Measurements from ENCODE around the gene LNX1.

Gene LNX1

DNA sequence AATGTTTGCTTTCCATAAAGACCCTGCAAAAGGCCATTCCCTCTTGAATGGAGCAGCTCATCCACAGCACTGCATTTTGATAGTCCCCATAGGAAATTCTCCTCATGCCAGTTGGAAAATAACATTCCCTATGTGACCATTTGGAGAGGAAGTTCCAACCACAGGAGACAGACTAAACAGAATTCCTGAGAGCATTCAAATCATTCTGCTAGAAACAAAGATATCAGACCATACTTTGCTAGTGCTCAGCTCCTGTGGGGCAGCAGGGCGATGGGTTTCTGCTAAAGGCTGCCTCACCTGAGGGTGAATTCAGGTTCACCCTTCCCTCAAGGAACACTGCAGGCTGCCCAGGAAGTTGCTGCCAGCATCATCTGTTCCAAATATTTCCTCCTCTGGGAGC lies 58.8 kb downstream of the LNX1 start:
- no peak for DNase-seq (ENCODE audit: low read depth)

GRCh38 chr4:53531585-53532224 lies 59.6 kb downstream of the LNX1 start:
- no peak for DNase-seq (ENCODE audit: low read depth)

- DNase-seq (ENCODE audit: low read depth), result no peak
These were observed 62.3 kb downstream of the LNX1 start for GRCh38 chr4:53529025-53529424.

- DNase-seq (ENCODE audit: low read depth), result no peak
These were observed 63.4 kb downstream of the LNX1 start for GRCh38 chr4:53527930-53528329.

DNA sequence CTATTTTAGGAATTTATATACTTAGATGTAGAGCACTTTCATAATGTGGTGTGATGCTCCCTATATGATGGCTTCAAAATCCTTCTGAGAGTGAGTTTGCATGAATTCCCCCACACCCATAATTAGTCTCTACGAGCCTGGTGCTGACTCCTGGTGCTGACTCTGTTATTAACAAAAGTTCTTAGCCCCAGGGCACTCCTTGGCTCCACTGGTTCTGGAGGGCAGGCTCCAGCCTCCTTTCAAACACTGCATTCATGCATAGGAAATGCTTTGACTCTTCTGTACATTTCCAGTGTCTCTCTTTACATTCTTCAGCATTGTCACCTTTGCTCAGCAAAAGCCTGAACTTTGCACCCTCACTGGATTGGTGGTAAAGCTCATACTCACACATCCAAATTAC lies 64.0 kb downstream of the LNX1 start:
- DNase-seq (ENCODE audit: low read depth), result no peak

DNA sequence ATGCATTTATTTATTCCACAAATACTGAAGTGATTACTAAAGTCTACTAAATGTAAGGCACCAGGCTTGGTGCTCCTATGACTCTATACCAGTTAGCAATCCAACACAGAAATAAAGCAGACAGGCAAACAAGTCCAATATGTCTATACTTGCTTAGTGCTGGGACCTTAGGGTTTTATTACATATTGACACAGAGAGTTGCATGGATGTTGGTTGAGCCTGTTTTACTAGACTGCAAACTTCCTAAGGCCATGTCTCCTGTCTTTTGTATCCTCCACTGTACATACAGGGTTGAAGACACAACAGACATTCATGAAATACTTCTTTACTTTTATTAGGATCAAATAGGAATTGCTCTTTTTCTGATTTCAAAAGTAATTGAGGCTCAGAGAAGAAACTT lies 69.0 kb downstream of the LNX1 start:
- no peak for DNase-seq (ENCODE audit: low read depth)

GRCh38 chr4:53520116-53520515 lies 71.2 kb downstream of the LNX1 start:
- no peak for DNase-seq (ENCODE audit: low read depth)

GRCh38 chr4:53518807-53519206 lies 72.5 kb downstream of the LNX1 start:
- DNase-seq (ENCODE audit: low read depth), result no peak

GRCh38 chr4:53515076-53515475 lies 76.2 kb downstream of the LNX1 start:
- no peak for DNase-seq (ENCODE audit: low read depth)

- no peak for DNase-seq (ENCODE audit: low read depth)
These were observed 76.8 kb downstream of the LNX1 start for GRCh38 chr4:53514509-53514908.

GRCh38 chr4:53512608-53513007 lies 78.7 kb downstream of the LNX1 start:
- no peak for DNase-seq (ENCODE audit: low read depth)

- no peak for DNase-seq (ENCODE audit: low read depth)
These were observed 80.3 kb downstream of the LNX1 start for GRCh38 chr4:53511014-53511413.

DNA sequence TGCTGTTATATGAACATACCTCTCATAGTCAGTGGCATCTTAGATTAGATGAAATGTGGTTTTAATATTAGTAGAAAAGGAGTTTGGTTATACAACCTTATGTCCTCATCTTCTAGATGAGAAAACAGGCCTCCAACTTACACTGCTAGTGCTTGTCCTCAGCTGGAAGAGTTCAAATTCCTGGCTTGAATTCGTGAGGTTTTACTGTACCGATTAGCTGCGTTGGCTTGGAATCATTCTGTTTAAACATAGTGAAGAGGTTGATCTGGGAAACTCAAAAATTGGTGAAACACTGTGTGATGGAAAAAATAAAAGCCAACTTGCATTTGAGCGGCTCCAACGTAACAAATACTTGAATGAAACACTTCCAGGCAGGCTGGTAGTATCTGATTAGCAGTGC lies 81.0 kb downstream of the LNX1 start:
- DNase-seq (ENCODE audit: low read depth), result no peak

GRCh38 chr4:53508446-53508845 lies 82.8 kb downstream of the LNX1 start:
- no peak for DNase-seq (ENCODE audit: low read depth)

- DNase-seq (ENCODE audit: low read depth), result no peak
These were observed 83.5 kb downstream of the LNX1 start for GRCh38 chr4:53507671-53508286.

- no peak for DNase-seq (ENCODE audit: low read depth)
These were observed 84.2 kb downstream of the LNX1 start for GRCh38 chr4:53507058-53507457.

GRCh38 chr4:53505947-53506346 lies 85.3 kb downstream of the LNX1 start:
- DNase-seq (ENCODE audit: low read depth), result no peak

- DNase-seq (ENCODE audit: low read depth), result no peak
These were observed 89.2 kb downstream of the LNX1 start for GRCh38 chr4:53502094-53502493.

GRCh38 chr4:53501561-53501960 lies 89.7 kb downstream of the LNX1 start:
- DNase-seq (ENCODE audit: low read depth), result no peak

- no peak for DNase-seq (ENCODE audit: low read depth)
These were observed 90.7 kb downstream of the LNX1 start for GRCh38 chr4:53500546-53500945.

GRCh38 chr4:53499791-53500190 lies 91.5 kb downstream of the LNX1 start:
- DNase-seq (ENCODE audit: low read depth), result no peak

DNA sequence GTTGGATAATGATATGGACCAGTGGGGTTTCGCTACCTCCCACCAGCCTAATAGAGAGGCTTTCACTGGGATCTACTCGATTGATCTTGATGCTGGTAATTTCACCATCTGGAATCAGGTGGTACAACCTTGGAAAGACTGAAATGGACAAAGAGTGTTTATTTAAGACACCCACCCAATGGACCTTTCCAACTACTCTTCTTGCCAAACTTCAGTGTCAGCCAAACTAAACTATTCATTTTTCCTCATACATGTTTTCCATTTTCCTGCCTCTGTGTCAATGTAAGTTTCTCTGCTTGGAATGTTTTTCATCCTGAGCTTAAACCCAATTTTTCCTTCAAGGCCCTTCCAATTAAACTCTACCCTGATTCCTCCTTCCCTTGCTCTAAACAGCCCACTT lies 92.6 kb downstream of the LNX1 start:
- no peak for DNase-seq (ENCODE audit: low read depth)

GRCh38 chr4:53497487-53498244 lies 93.6 kb downstream of the LNX1 start:
- no peak for DNase-seq (ENCODE audit: low read depth)

DNA sequence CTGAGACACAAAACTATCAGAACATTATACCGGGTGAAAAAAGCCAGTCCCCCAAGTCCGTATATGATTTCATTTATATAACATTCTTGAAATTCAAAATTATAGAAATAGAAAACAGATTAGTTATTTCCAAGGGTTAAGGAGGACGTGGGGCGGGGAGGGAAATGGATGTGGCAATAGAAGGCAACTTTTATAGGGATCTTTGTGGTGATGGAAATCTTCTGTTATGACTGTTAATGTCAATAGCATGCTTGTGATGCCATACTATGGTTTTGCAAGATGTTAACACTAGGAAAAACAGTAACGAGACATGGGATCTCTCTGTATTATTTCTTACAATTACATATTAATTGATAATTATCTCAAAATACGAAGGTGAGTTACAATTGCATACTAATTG lies 96.4 kb downstream of the LNX1 start:
- DNase-seq (ENCODE audit: low read depth), result no peak

Data from stimulated activated CD8-positive, alpha-beta memory T cell treated with anti-CD3 and anti-CD28 coated beads, Interleukin-15, amount 100 ng/mL, for 24 hours (primary cell).